Tibial nerve (tissue), 4 donors: ENCODE measurements around the gene CCDC149. TPM values are rescaled to one million over a fixed set of nuclear protein-coding genes. Genes with fewer than 3 reads are reported as not detected.

ENCODE experiments used
- DNase-seq, 2 donors: peaks; one replicate each; pipeline ENCODE4 v3.0.0-alpha.2; 2019; ENCODE audit warnings: low spot score in 2 of 2
- H3K27ac ChIP-seq, 4 donors: fragments of 200-600 bp; sonication (generic) in 3 of 4; one replicate each; pipeline ENCODE4 v1.5.1; 2017 to 2019; ENCODE audit warnings: mild to moderate bottlenecking in 1 of 4
- H3K27me3 ChIP-seq, 2 donors: fragments of 200-600 bp; sonication (generic) in 1 of 2; one replicate each; pipeline versions ENCODE4 v1.5.1 to v1.6.0; 2017 to 2019
- H3K36me3 ChIP-seq, 3 donors: fragments of 200-600 bp; sonication (generic); one replicate each; pipeline ENCODE4 v1.5.1; 2018 to 2019
- H3K4me1 ChIP-seq, 4 donors: fragments of 200-600 bp; sonication (generic) in 3 of 4; one replicate each; pipeline ENCODE4 v1.5.1; 2017 to 2019
- H3K4me3 ChIP-seq, 4 donors: fragments of 200-600 bp; sonication (generic) in 3 of 4; one replicate each; pipeline ENCODE4 v1.5.1; 2017 to 2019; ENCODE audit warnings: mild to moderate bottlenecking in 1 of 4, moderate library complexity in 1 of 4
- H3K9me3 ChIP-seq, 4 donors: fragments of 200-600 bp; sonication (generic) in 3 of 4; one replicate each; pipeline ENCODE4 v1.5.1; 2017 to 2019
- CTCF ChIP-seq, 5 experiments: fragments of 200-600 bp in 3 of 5; fragments of 450-650 bp in 2 of 5; sonication (generic) in 3 of 5; IDR thresholded peaks; one replicate each; pipeline ENCODE4 v1.5.1; 2016 to 2019; ENCODE audit warnings: antibody characterized with exemption in 5 of 5, mild to moderate bottlenecking in 3 of 5, moderate library complexity in 2 of 5
- EP300 ChIP-seq, 2 donors: sonication (generic); formaldehyde crosslinking; IDR thresholded peaks; one replicate each; pipeline ENCODE4 v1.6.1; 2017; ENCODE audit warnings: antibody characterized with exemption in 2 of 2, mild to moderate bottlenecking in 1 of 2
- POLR2A ChIP-seq, 2 donors: fragments of 450-650 bp; IDR thresholded peaks; one replicate each; pipeline ENCODE4 v1.6.1; 2017; ENCODE audit warnings: antibody characterized with exemption in 2 of 2, mild to moderate bottlenecking in 2 of 2, moderate library complexity in 2 of 2
- WGBS, 2 donors: methylation state at CpG; one replicate each; pipeline ENCODE4 v1.1.5; 2018; 5-methylcytosine and 5-hydroxymethylcytosine counted together
- total RNA-seq, 4 donors: library from RNA; depleted of rRNA; stranded (reverse); fragments of >200 nt; gene quantifications; one replicate each; pipeline ENCODE4 v1.1.0, GENCODE V29; 2016

CCDC149 gene
- total RNA-seq, 4 donors from 2014 or later = 12.2 to 31.2 (median 15.3) TPM

GRCh38 chr4:24799196-24799543, 113.7 kb downstream of the CCDC149 start:
- Histone ChIP-seq H3K27ac (peak overlapping the region in 2 of 4 donors; percentile 43 to 72), H3K9me3 (no peaks in the 10 kb centered on the region), H3K27me3 (peaks cover 0 to 3% of the 10 kb centered on the region in 2 donors), H3K36me3 (no peaks in the 10 kb centered on the region), H3K4me1 (peaks cover 0 to 67% (median 16%) of the 10 kb centered on the region in 4 donors), H3K4me3 (no peak overlapping the region)
- 92 to 95% methylated on average over 6 to 10 of the region's 13 CpGs for WGBS, 2 donors
- DNase-seq = no peak
- TF ChIP-seq EP300 (IDR thresholded peaks at IDR 0.05) (no peak), CTCF (IDR thresholded peaks at IDR 0.05) (no peak), POLR2A (IDR thresholded peaks at IDR 0.05) (no peak)

- Histone ChIP-seq H3K27me3 (peaks cover 0 to 3% of the 10 kb centered on the region in 2 donors), H3K4me1 (peaks cover 0 to 75% (median 20%) of the 10 kb centered on the region in 4 donors), H3K4me3 (no peak overlapping the region), H3K27ac (peak overlapping the region in 2 of 4 donors; percentile 43 to 94), H3K36me3 (no peaks in the 10 kb centered on the region), H3K9me3 (no peaks in the 10 kb centered on the region)
- no peak for TF ChIP-seq EP300 (IDR thresholded peaks at IDR 0.05)
- WGBS, 2 donors = 67 to 72% methylated on average over 5 of the region's 5 CpGs
- DNase-seq = no peak
Measured at GRCh38 chr4:24798036-24798610, 114.7 kb downstream of the CCDC149 start.

- Histone ChIP-seq H3K27ac (peak overlapping the region in 3 of 4 donors; percentile 74 to 94 (median 90)), H3K9me3 (no peaks in the 10 kb centered on the region), H3K27me3 (peaks cover 0 to 3% of the 10 kb centered on the region in 2 donors), H3K4me1 (peaks cover 0 to 77% (median 20%) of the 10 kb centered on the region in 4 donors), H3K4me3 (no peak overlapping the region), H3K36me3 (no peaks in the 10 kb centered on the region)
- no peak for DNase-seq
- TF ChIP-seq POLR2A (IDR thresholded peaks at IDR 0.05) = no peak
- no peak for TF ChIP-seq EP300 (IDR thresholded peaks at IDR 0.05)
- TF ChIP-seq CTCF (IDR thresholded peaks at IDR 0.05) = no peak
Measured at GRCh38 chr4:24796620-24797019, 116.2 kb downstream of the CCDC149 start.

- peaks cover 0 to 70% (median 19%) of the 10 kb centered on the region in 4 donors for H3K4me1 ChIP-seq
- TF ChIP-seq EP300 (IDR thresholded peaks at IDR 0.05) (no peak), CTCF (IDR thresholded peaks at IDR 0.05) (no peak), POLR2A (IDR thresholded peaks at IDR 0.05) (no peak)
- H3K27ac ChIP-seq = peak overlapping the region; percentile 74 to 94 (median 82)
- peak overlapping the region; percentile 15 to 48 (median 21) for H3K4me3 ChIP-seq
- DNase-seq = no peak
- H3K9me3 ChIP-seq = no peaks in the 10 kb centered on the region
- peaks cover 0 to 3% of the 10 kb centered on the region in 2 donors for H3K27me3 ChIP-seq
- no peaks in the 10 kb centered on the region for H3K36me3 ChIP-seq
- WGBS, 2 donors = 43 to 52% methylated on average over 9 of the region's 9 CpGs
Measured at GRCh38 chr4:24795666-24796381, 117.0 kb downstream of the CCDC149 start.

GRCh38 chr4:24794916-24795665, 117.8 kb downstream of the CCDC149 start, which contains the start of gene SOD3:
SOD3 (plus strand) TSS chr4:24795573; CDS start chr4:24799522, 3,949 bp downstream.
- peak within 1 kb of the TSS; percentile 74 to 94 (median 82) for H3K27ac ChIP-seq
- H3K27me3 ChIP-seq = no peaks in the 10 kb centered on the region
- H3K4me1 ChIP-seq = peaks cover 0 to 65% (median 17%) of the 10 kb centered on the region in 4 donors
- 30 to 35% methylated on average over 21 of the region's 21 CpGs for WGBS, 2 donors
- TF ChIP-seq CTCF (IDR thresholded peaks at IDR 0.05) (no peak), POLR2A (IDR thresholded peaks at IDR 0.05) (peak; percentile 61 to 74), EP300 (IDR thresholded peaks at IDR 0.05) (peak in 1 of 2 donors; percentile 85)
- H3K36me3 ChIP-seq = no peaks in the 10 kb centered on the region
- peak; percentile 75 to 76 for DNase-seq
- H3K4me3 ChIP-seq = peak within 1 kb of the TSS; percentile 15 to 48 (median 21)
- no peaks in the 10 kb centered on the region for H3K9me3 ChIP-seq
